Hepatocyte (in vitro differentiated cells): Measurements from ENCODE around the gene OR9A4.

Source experiments
- EZH2 ChIP-seq: fragments of 200-600 bp; sonication (generic); IDR thresholded peaks from 2 replicates; pipeline ENCODE4 v1.6.1; 2016; ENCODE audit warnings: antibody characterized with exemption, mild to moderate bottlenecking, borderline replicate concordance
- TF ChIP-seq, protein P1 (sequence below): fragments of 200-600 bp; sonication (generic); IDR thresholded peaks from 2 replicates; pipeline ENCODE4 v1.5.1; 2016; ENCODE audit warnings: antibody characterized with exemption, mild to moderate bottlenecking; ENCODE audit not compliant: poor library complexity

DNA sequence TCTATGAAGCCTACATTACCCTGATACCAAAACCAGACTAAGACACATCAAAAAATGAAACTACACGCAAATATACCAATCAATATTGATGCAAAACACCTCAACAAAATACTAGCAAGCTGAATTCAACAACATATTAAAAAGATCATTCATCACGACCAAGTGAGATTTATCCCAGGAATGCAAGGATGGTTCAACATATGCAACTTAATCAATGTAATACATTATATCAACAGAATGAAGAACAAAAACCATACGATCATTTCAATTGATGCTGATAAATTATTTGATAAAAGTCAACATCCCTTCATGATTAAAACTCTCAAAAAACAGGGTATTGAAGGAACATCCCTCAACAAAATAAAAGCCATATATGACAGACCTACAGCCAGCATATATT lies 24.9 kb downstream of the OR9A4 start:
- TF ChIP-seq, protein P1, sequence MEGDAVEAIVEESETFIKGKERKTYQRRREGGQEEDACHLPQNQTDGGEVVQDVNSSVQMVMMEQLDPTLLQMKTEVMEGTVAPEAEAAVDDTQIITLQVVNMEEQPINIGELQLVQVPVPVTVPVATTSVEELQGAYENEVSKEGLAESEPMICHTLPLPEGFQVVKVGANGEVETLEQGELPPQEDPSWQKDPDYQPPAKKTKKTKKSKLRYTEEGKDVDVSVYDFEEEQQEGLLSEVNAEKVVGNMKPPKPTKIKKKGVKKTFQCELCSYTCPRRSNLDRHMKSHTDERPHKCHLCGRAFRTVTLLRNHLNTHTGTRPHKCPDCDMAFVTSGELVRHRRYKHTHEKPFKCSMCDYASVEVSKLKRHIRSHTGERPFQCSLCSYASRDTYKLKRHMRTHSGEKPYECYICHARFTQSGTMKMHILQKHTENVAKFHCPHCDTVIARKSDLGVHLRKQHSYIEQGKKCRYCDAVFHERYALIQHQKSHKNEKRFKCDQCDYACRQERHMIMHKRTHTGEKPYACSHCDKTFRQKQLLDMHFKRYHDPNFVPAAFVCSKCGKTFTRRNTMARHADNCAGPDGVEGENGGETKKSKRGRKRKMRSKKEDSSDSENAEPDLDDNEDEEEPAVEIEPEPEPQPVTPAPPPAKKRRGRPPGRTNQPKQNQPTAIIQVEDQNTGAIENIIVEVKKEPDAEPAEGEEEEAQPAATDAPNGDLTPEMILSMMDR, result no peak
- no peak for TF ChIP-seq EZH2
